ENCODE measurements around the gene GAS7. TPM values are rescaled to one million over a fixed set of nuclear protein-coding genes. Genes with fewer than 3 reads are reported as not detected.

The GAS7 gene
- total and polyA plus RNA-seq, 8 donors, result 4.1 to 185 (median 30.5) TPM

GRCh38 chr17:9906616-9907015, 291.8 kb downstream of the GAS7 start:
- Histone ChIP-seq H3K4me3 (no peak overlapping the region), H3K27me3 (peaks cover 0 to 20% (median 0%) of the 10 kb centered on the region in 3 donors), H3K27ac (no peak overlapping the region), H3K9me3 (no peaks in the 10 kb centered on the region), H3K4me1 (peaks cover 0 to 10% (median 6%) of the 10 kb centered on the region in 4 donors), H3K36me3 (no peaks in the 10 kb centered on the region)
- intact Hi-C loops (cut with DNase I; ENCODE audit: low total_unique reads), result no loop called here
- no peak for TF ChIP-seq CTCF (IDR thresholded peaks at IDR 0.05)
- TF ChIP-seq POLR2AphosphoS5 (IDR thresholded peaks at IDR 0.05), result no peak
- no peak for TF ChIP-seq POLR2A (IDR thresholded peaks at IDR 0.05)
- TF ChIP-seq EP300 (IDR thresholded peaks at IDR 0.05), result no peak
- no peak for DNase-seq
- 54 to 66% (median 59%) methylated on average over 14 of the region's 14 CpGs for WGBS, 5 donors

- WGBS, 5 donors, result 4 to 30% (median 19%) methylated on average over 4 of the region's 4 CpGs
- no peak overlapping the region for H3K27ac ChIP-seq
- intact Hi-C loops (cut with DNase I; ENCODE audit: low total_unique reads), result no loop called here
- TF ChIP-seq CTCF (IDR thresholded peaks at IDR 0.05) (no peak), POLR2A (IDR thresholded peaks at IDR 0.05) (no peak), POLR2AphosphoS5 (IDR thresholded peaks at IDR 0.05) (no peak), EP300 (IDR thresholded peaks at IDR 0.05) (no peak)
- peak in 1 of 2 donors; percentile 40 for DNase-seq
- no peak overlapping the region for H3K4me3 ChIP-seq
- H3K27me3 ChIP-seq, result peaks cover 0 to 20% (median 0%) of the 10 kb centered on the region in 3 donors
- no peaks in the 10 kb centered on the region for H3K9me3 ChIP-seq
- H3K36me3 ChIP-seq, result no peaks in the 10 kb centered on the region
- peaks cover 0 to 17% (median 6%) of the 10 kb centered on the region in 4 donors for H3K4me1 ChIP-seq
Measured at GRCh38 chr17:9905902-9906301, 292.5 kb downstream of the GAS7 start.

GRCh38 chr17:9905078-9905415, 293.4 kb downstream of the GAS7 start, which contains the start of gene RCVRN:
Gene RCVRN, minus strand, starts transcription at chr17:9905271. Its CDS starts 91 bp downstream, at chr17:9905180.
- H3K4me1 ChIP-seq, result peaks cover 0 to 26% (median 9%) of the 10 kb centered on the region in 4 donors
- WGBS, 5 donors, result 87 to 93% (median 91%) methylated on average over 9 to 11 of the region's 11 CpGs
- DNase-seq, result no peak
- no peaks in the 10 kb centered on the region for H3K36me3 ChIP-seq
- no peak within 1 kb of the TSS for H3K4me3 ChIP-seq
- H3K27ac ChIP-seq, result no peak within 1 kb of the TSS
- H3K27me3 ChIP-seq, result peaks cover 0 to 20% (median 0%) of the 10 kb centered on the region in 3 donors
- H3K9me3 ChIP-seq, result no peaks in the 10 kb centered on the region
- no peak for TF ChIP-seq POLR2A (IDR thresholded peaks at IDR 0.05)
- TF ChIP-seq CTCF (IDR thresholded peaks at IDR 0.05), result no peak
- TF ChIP-seq POLR2AphosphoS5 (IDR thresholded peaks at IDR 0.05), result no peak
- no peak for TF ChIP-seq EP300 (IDR thresholded peaks at IDR 0.05)
- intact Hi-C loops (cut with DNase I; ENCODE audit: low total_unique reads), result no loop called here

GRCh38 chr17:9904277-9905077, 293.9 kb downstream of the GAS7 start:
- Histone ChIP-seq H3K27ac (no peak overlapping the region), H3K36me3 (no peaks in the 10 kb centered on the region), H3K4me1 (peaks cover 0 to 28% (median 12%) of the 10 kb centered on the region in 4 donors), H3K4me3 (no peak overlapping the region), H3K9me3 (no peaks in the 10 kb centered on the region), H3K27me3 (peaks cover 0 to 20% (median 0%) of the 10 kb centered on the region in 3 donors)
- DNase-seq, result no peak
- 93 to 97% (median 95%) methylated on average over 28 to 35 of the region's 35 CpGs for WGBS, 5 donors
- intact Hi-C loops (cut with DNase I; ENCODE audit: low total_unique reads), result no loop called here
- TF ChIP-seq EP300 (IDR thresholded peaks at IDR 0.05), result no peak

- Histone ChIP-seq H3K36me3 (no peaks in the 10 kb centered on the region), H3K27me3 (peaks cover 0 to 16% (median 0%) of the 10 kb centered on the region in 3 donors), H3K4me1 (peaks cover 0 to 20% (median 9%) of the 10 kb centered on the region in 4 donors), H3K4me3 (no peak overlapping the region), H3K9me3 (no peaks in the 10 kb centered on the region), H3K27ac (peak overlapping the region in 2 of 5 donors; percentile 73 to 81)
- TF ChIP-seq CTCF (IDR thresholded peaks at IDR 0.05) (no peak), POLR2A (IDR thresholded peaks at IDR 0.05) (no peak), POLR2AphosphoS5 (IDR thresholded peaks at IDR 0.05) (no peak), EP300 (IDR thresholded peaks at IDR 0.05) (no peak)
- 15 to 24% (median 18%) methylated on average over 2 of the region's 2 CpGs for WGBS, 5 donors
- DNase-seq, result peak in 1 of 2 donors; percentile 42
- intact Hi-C loops (cut with DNase I; ENCODE audit: low total_unique reads), result no loop called here
Measured at GRCh38 chr17:9902120-9902519, 296.3 kb downstream of the GAS7 start.

Data from stomach (tissue), 9 donors.